Stomach (tissue), 9 donors: ENCODE results near the gene DOCK2. TPM values are rescaled to one million over a fixed set of nuclear protein-coding genes. Genes with fewer than 3 reads are reported as not detected.

Experiments
- DNase-seq, 2 donors: peaks; one replicate each; pipeline versions ENCODE4 v3.0.0 to v3.0.0-alpha.2; 2013 to 2019
- H3K27ac ChIP-seq, 5 donors: fragments of 200-600 bp in 4 of 5; sonication (generic) in 4 of 5; one replicate each; pipeline ENCODE4 v1.5.1; 2013 to 2019; ENCODE audit warnings: mild to moderate bottlenecking in 1 of 5, moderate library complexity in 1 of 5
- H3K27me3 ChIP-seq, 3 donors: fragments of 200-600 bp; sonication (generic); one replicate each; pipeline ENCODE4 v1.5.1; 2017 to 2019; ENCODE audit warnings: mixed run types in 1 of 3
- H3K36me3 ChIP-seq, 4 donors: fragments of 200-600 bp; sonication (generic); 1 replicate in 3 of 4; 2 replicates in 1 of 4; pipeline ENCODE4 v1.5.1; 2016 to 2019
- H3K4me1 ChIP-seq, 4 donors: fragments of 200-600 bp; sonication (generic); one replicate each; pipeline ENCODE4 v1.5.1; 2016 to 2019
- H3K4me3 ChIP-seq, 4 donors: fragments of 200-600 bp; sonication (generic) in 3 of 4; one replicate each; pipeline ENCODE4 v1.5.1; 2016 to 2019; ENCODE audit warnings: mild to moderate bottlenecking in 1 of 4
- H3K9me3 ChIP-seq, 4 donors: fragments of 200-600 bp; sonication (generic); one replicate each; pipeline ENCODE4 v1.5.1; 2016 to 2019
- EP300 ChIP-seq: sonication (generic); formaldehyde crosslinking; IDR thresholded peaks from one replicate; pipeline ENCODE4 v1.6.1; 2017; ENCODE audit warnings: antibody characterized with exemption
- POLR2A ChIP-seq, 4 donors: fragments of 450-650 bp; IDR thresholded peaks; one replicate each; pipeline ENCODE4 v1.6.1; 2016; ENCODE audit warnings: antibody characterized with exemption in 4 of 4, control low read depth in 2 of 4, mild to moderate bottlenecking in 1 of 4, moderate library complexity in 1 of 4
- POLR2AphosphoS5 ChIP-seq, 3 donors: sonication (generic); formaldehyde crosslinking; IDR thresholded peaks; one replicate each; pipeline ENCODE4 v1.6.1; 2016; ENCODE audit warnings: antibody characterized with exemption in 3 of 3
- WGBS, 5 donors: extraction: QIAGEN DNeasy Blood & Tissue Kit in 3 of 5; methylation state at CpG; one replicate each; pipeline versions ENCODE4 v1.1.5 to v1.1.7; 2013 to 2018; 5-methylcytosine and 5-hydroxymethylcytosine counted together
- intact Hi-C: fragments of 100-400 bp; cut with DNase I; formaldehyde crosslinking; loops from one replicate; pipeline ENCODE4 v1.15.1; 2023; ENCODE audit warnings: low total_unique reads
- polyA plus RNA-seq, 3 donors: library from polyadenylated mRNA; stranded (reverse); fragments of 200-250 nt; gene quantifications; one replicate each; pipeline ENCODE4 v1.2.3, GENCODE V29; 2013
- total RNA-seq, 5 donors: library from RNA; depleted of rRNA; stranded (reverse); fragments of >200 nt; gene quantifications; one replicate each; pipeline versions ENCODE4 v1.1.0 to v1.2.3, GENCODE V29; 2014 to 2016
- TF ChIP-seq, protein P1 (sequence below), 7 experiments: fragments of 450-650 bp in 4 of 7; fragments of 200-600 bp in 3 of 7; sonication (generic) in 3 of 7; IDR thresholded peaks; one replicate each; pipeline ENCODE4 v1.5.1; 2016 to 2019; ENCODE audit warnings: antibody characterized with exemption in 7 of 7, control low read depth in 2 of 7, mild to moderate bottlenecking in 1 of 7
- donor health status: healthy with polysubstance abuse.
- donor health status: Bipolar disorder and iron deficiency.
- donor health status: healthy.

Gene DOCK2
- total and polyA plus RNA-seq, 8 donors = 2.1 to 50.2 (median 8.5) TPM

DNA sequence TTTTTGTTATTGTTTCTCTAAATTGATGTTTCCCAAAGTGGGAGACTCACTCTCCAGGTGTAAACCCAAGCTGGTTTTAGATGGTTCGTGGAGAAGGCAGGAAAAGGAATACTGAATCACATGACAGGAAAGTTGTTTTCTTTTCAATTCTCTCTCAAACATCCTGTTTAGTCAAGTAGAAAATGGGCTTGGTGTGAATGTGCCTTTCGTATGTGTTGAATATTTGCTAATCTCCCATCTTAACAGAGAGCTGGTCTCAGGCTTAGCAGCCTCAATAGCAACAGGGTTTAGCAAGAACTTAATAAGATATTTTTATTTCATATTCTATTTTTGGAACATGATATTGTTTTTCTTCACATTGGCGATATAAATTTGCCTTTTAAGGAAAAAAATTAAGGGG, 223.5 kb downstream of the DOCK2 start:
- 50 to 54% (median 51%) methylated on average over 3 of the region's 3 CpGs for WGBS, 5 donors
- no peak for DNase-seq
- TF ChIP-seq POLR2A (IDR thresholded peaks at IDR 0.05) (no peak), EP300 (no peak), POLR2AphosphoS5 (IDR thresholded peaks at IDR 0.05) (no peak)
- TF ChIP-seq, protein P1, sequence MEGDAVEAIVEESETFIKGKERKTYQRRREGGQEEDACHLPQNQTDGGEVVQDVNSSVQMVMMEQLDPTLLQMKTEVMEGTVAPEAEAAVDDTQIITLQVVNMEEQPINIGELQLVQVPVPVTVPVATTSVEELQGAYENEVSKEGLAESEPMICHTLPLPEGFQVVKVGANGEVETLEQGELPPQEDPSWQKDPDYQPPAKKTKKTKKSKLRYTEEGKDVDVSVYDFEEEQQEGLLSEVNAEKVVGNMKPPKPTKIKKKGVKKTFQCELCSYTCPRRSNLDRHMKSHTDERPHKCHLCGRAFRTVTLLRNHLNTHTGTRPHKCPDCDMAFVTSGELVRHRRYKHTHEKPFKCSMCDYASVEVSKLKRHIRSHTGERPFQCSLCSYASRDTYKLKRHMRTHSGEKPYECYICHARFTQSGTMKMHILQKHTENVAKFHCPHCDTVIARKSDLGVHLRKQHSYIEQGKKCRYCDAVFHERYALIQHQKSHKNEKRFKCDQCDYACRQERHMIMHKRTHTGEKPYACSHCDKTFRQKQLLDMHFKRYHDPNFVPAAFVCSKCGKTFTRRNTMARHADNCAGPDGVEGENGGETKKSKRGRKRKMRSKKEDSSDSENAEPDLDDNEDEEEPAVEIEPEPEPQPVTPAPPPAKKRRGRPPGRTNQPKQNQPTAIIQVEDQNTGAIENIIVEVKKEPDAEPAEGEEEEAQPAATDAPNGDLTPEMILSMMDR (IDR thresholded peaks at IDR 0.05) = no peak
- no peaks in the 10 kb centered on the region for H3K27me3 ChIP-seq
- no peak overlapping the region for H3K4me3 ChIP-seq
- no peak overlapping the region for H3K27ac ChIP-seq
- H3K9me3 ChIP-seq = no peaks in the 10 kb centered on the region
- H3K36me3 ChIP-seq = no peaks in the 10 kb centered on the region
- H3K4me1 ChIP-seq = no peaks in the 10 kb centered on the region
- intact Hi-C loops = no loop called here

DNA sequence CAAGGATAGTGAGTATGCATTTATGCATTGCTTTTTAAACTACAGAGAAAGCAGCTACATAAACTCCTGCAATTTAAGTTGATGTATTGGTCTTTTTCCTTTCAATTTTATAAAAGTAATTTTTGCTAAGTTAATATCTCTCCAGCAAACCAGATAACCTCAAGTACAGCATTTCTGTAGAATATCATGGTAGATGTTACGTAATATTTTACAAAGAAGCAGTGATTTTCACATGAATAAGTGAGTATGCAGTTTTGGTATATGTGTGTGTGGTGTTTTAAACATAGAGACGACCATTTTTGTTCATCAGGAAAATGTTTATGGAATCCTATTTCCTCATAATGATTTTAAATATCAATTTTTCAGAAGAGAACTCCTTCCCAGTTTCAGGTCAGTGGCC, 224.4 kb downstream of the DOCK2 start:
- no peak for TF ChIP-seq EP300
- no peak for TF ChIP-seq POLR2A (IDR thresholded peaks at IDR 0.05)
- TF ChIP-seq, protein P1 (IDR thresholded peaks at IDR 0.05) = no peak
- no peak for TF ChIP-seq POLR2AphosphoS5 (IDR thresholded peaks at IDR 0.05)
- DNase-seq = no peak
- Histone ChIP-seq H3K4me3 (no peak overlapping the region), H3K36me3 (no peaks in the 10 kb centered on the region), H3K27ac (no peak overlapping the region), H3K27me3 (no peaks in the 10 kb centered on the region), H3K4me1 (no peaks in the 10 kb centered on the region), H3K9me3 (no peaks in the 10 kb centered on the region)
- 64 to 82% (median 71%) methylated on average over 2 of the region's 2 CpGs for WGBS, 5 donors
- intact Hi-C loops = no loop called here

DNA sequence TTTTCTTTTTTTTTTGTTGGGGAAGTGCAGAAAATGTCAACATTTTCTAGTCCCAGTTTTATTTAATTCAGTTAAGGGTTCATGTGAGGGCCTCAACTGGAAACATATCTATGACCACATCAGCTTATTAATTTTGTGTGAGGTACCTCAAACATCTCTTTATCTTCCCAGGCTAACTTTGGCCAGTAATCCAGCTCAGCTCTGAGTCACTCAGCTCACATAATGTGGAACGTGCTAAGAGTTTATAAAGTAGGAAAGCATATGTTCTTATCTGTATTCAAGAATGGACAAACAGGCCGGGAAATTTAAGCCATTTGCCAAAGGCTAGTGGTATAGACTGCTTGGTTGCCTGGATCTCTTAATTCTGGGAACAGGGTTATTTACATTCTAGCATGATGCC, 224.9 kb downstream of the DOCK2 start:
- H3K4me3 ChIP-seq = no peak overlapping the region
- H3K4me1 ChIP-seq = no peaks in the 10 kb centered on the region
- no peak overlapping the region for H3K27ac ChIP-seq
- TF ChIP-seq POLR2A (IDR thresholded peaks at IDR 0.05) (no peak), EP300 (no peak), POLR2AphosphoS5 (IDR thresholded peaks at IDR 0.05) (no peak)
- TF ChIP-seq, protein P1 (IDR thresholded peaks at IDR 0.05) = no peak
- H3K36me3 ChIP-seq = no peaks in the 10 kb centered on the region
- no peak for DNase-seq
- H3K9me3 ChIP-seq = no peaks in the 10 kb centered on the region
- intact Hi-C loops = no loop called here
- H3K27me3 ChIP-seq = no peaks in the 10 kb centered on the region
- 40 to 57% (median 54%) methylated on average over 2 of the region's 2 CpGs for WGBS, 5 donors

DNA sequence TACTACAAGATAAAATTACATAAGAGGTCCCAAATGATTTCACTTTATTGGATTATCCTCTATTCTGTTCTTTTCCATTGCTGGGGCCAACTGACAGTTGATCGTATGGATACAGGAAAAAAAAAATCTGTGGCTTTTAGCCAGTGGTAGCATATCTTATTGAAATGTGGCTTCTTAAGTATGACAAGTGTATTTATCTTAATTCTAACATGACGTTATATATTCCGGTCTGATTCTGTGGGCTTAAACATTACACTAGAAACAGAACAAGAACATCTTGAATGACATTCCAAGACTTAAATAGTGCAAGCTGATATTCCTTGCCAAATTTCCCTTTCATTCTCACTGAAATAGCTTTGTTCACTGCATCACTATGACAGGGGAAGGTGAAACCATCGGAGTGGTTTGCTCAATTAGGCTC, 225.3 kb downstream of the DOCK2 start:
- DNase-seq = no peak
- intact Hi-C loops = no loop called here
- no peaks in the 10 kb centered on the region for H3K4me1 ChIP-seq
- WGBS, 5 donors = 75 to 84% (median 80%) methylated on average over 4 of the region's 4 CpGs
- no peaks in the 10 kb centered on the region for H3K9me3 ChIP-seq
- no peaks in the 10 kb centered on the region for H3K27me3 ChIP-seq
- TF ChIP-seq POLR2A (IDR thresholded peaks at IDR 0.05) (no peak), EP300 (no peak), POLR2AphosphoS5 (IDR thresholded peaks at IDR 0.05) (no peak)
- TF ChIP-seq, protein P1 (IDR thresholded peaks at IDR 0.05) = no peak
- no peaks in the 10 kb centered on the region for H3K36me3 ChIP-seq
- H3K4me3 ChIP-seq = no peak overlapping the region
- H3K27ac ChIP-seq = no peak overlapping the region
